ENCODE data around the gene LCE3E.
"Not testable (repeated sequence)": the region's sequence is repeated elsewhere in the genome, so short reads cannot be mapped to it uniquely, and the experiment has no call there.

The LCE3E gene, protein sequence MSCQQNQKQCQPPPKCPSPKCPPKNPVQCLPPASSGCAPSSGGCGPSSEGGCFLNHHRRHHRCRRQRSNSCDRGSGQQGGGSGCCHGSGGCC

DNA sequence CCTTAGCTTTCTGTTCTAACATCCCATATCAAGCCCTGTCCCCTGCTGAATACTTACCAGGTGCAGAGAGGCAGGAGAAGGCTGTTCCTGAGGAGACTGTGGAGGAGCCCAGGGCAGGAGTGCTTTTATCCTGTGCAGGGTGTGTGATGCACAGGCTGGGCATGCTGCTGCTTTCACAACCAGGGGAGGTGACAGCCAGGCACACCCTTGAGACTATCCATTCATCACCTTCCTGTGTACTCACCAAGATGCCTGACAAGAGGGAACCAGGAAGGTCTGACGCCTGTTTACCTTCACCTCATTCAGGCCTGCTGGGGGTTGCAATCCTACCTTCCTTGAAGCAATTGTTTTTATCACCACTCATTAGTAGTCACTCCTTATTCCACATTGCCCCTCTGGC is at the start of gene LCE3E:
TSS of gene LCE3E (minus strand) at position 100 of the 400 bp plus-strand sequence. CDS start 572 bp downstream, outside the sequence.
- DNase-seq = no peak

DNA sequence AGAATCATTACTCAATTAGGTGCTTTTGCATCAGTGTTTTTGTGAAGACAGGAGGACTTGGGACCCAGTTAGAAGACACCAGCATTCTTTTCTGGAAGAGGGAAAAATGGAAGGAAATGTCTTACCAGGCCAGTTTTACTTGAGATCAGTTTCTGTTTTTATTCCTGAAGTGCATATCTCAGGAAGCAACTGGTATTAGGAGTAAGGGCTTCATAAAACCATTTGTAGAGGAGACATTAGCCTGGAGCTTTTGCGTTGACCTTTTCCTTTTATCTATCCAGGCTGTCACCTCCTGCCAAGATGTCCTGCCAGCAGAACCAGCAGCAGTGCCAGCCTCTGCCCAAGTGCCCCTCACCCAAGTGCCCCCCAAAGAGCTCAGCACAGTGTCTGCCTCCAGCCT is 46.9 kb upstream of the LCE3E start, which contains the start of gene LCE3B:
TSS of gene LCE3B (plus strand) at position 301 of the 400 bp plus-strand sequence. CDS start at position 301, 0 bp downstream.
- DNase-seq = no peak

DNA sequence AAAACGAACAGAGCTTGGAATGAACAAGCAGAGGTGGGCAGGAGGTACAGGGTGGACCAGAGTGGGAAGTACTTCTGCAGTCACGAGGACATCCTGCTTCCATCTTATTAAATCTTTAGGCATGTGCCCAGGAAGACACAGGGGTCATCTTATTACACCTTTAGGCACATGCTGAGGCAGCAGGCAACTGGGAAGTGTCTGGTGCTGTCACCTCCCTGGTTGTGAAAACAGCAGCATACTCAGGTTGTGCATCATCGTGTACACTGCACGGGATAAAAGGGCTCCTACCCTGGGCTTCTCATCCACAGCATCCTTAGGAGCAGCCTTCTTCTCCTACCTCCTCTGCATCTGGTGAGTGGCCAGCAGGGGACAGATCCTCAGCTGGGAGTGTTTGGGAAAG is 33.4 kb upstream of the LCE3E start, which contains the start of gene LCE3C:
TSS of gene LCE3C (plus strand) at position 301 of the 400 bp plus-strand sequence. CDS start 498 bp downstream, outside the sequence.
- DNase-seq = no peak

DNA sequence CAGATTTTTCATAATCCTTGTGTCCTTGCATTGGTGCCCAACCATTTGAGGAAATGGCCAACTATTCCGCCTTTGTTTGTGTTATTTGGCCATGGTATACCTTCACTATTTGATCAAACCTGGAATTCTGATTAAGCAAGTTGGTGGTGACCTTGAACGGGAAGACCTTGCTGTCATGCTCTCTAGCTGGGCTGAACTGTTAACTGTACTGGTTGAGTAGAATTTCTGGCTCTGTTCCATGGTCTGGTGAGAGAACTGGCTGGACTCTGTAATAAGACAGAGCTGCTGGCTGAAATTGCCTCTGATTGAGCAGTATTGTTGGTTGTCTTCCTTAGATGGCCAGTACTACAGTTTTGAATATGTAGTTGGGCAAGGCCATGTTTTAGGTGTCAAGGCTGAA is 30.4 kb upstream of the LCE3E start:
- no peak for DNase-seq

DNA sequence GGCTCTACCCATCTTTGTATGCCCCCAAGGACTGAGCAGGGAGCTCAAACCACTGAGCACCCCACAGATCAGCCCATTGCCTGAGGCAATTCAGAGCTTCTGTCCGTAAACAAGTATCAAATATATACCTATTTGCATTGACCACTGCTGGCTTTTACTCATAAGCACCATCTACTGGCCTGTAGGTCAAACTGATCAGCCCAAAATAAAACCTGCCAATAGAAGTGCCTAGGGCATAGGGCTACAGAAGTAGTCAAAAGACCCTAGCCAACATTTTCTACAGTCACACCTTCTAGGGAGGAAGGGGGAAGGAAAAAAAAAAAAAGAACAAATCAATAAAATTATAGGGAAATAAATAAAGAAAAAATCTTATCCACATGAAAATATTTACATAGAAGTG is 19.0 kb upstream of the LCE3E start:
- DNase-seq = no peak

DNA sequence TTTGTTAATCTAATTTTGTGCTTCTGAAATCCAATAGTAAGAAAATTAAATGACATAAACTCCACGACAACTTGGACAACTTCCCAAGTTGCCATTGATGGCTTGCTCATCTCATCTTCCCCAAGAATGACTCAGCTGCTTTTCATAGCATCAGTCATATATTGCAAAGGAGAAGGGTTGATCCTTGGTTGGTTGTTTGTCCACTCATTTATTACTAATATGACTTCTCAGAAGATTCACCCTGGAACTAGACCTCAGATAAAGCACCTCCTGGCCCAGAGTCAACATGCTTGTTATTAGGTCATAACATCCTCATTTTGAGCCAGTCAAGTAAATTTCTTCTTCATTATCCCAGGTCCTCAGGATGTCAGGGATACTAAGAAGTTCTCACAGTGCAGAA is 16.1 kb upstream of the LCE3E start:
- DNase-seq = no peak

DNA sequence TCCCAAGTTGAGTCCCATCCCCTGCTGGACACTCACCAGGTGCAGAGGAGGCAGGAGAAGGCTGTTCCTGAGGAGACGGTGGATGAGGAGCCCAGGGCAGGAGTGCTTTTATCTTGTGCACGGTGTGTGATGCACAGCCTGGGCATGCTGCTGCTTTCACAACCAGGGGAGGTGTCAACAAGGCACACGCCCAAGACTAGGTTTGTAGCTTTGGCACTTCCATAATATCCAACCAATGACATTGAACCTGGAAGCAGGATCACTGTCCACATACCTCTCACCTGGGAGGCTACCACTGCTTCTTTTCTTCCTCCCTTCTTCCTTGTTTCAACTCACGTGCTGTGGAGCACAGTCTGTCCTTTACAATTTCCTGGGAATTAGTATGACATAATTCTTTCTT is 13.9 kb upstream of the LCE3E start, which contains the start of gene LCE3D:
TSS of gene LCE3D (minus strand) at position 84 of the 400 bp plus-strand sequence. CDS start 580 bp downstream, outside the sequence.
- DNase-seq = no peak

DNA sequence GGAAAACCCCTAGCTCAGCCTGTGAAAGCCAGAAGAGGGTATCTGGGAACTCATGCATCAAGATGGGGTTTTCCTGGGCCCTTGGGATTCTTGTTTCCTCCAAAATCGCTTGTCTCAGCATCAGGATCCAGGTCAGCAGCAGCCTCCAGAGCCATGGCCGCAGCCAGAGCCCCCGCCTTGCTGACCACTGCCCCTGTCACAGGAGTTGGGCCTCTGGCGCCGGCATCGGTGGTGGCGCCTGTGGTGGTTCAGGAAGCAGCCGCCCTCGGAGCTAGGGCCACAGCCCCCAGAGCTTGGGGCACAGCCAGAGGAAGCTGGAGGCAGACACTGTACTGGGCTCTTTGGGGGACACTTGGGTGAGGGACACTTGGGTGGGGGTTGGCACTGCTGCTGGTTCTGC is 12.9 kb upstream of the LCE3E start:
- not testable (repeated sequence) for DNase-seq

DNA sequence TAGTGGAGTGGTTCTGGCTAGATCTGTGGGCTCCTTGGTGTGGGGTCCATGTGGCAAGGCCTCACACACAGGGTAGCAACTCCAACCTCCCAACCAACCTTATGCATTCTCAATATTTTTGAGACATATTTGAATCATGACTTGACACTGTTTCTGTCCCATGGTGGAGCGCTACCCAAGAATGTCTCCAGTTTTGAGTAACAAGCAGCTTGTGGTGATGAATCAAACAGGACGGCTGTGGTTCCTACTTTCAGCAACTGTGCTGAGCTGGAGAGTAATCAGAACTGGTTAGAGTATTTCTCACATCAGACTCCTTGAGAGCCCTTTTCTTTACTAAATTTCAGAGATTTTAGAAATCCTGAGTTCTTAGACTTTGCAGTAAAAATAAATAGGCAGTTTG is 10.6 kb upstream of the LCE3E start:
- no peak for DNase-seq

DNA sequence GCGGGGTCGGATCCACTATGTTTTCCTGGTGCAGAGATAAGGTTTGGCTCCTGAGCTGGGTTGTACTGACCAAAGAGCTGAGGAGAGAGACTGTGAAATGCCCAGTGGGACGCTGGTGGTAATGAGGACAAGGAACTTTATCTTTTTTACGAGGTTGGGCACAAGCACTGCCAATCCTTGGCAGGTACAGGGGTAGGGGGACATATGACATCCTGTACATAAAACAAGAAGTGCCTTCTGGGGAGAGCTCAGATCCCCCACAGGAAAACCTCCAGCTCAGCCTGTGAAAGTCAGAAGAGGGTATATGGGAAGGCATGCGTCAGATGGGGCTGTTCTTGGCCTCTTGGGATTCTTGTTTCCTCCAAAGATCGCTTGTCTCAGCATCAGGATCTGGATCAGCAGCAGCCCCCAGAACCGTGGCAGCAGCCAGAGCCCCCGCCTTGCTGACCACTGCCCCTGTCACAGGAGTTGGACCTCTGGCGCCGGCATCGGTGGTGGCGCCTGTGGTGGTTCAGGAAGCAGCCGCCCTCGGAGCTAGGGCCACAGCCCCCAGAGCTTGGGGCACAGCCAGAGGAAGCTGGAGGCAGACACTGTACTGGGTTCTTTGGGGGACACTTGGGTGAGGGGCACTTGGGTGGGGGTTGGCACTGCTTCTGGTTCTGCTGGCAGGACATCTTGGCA is 905 bp downstream of the LCE3E start:
- DNase-seq = no peak

DNA sequence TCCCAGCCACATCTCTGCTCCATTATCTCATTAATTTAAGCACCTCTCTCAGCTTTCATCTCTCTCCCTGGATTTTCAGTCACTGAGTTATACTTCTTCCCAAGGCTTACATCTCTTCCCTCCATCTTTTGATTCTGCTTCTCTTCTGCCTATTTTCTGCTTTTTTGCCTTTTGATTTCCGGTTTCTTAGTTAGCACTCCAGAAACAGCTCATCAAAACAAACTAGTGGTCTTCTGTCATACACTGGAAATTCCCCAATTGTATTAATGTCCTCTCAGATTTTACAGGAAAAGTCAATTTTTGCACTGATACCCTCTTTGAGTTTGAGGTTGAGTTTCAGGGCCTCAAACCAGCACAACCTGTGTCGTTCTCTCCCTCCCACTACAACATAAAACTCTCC is 1.5 kb downstream of the LCE3E start:
- DNase-seq = no peak

DNA sequence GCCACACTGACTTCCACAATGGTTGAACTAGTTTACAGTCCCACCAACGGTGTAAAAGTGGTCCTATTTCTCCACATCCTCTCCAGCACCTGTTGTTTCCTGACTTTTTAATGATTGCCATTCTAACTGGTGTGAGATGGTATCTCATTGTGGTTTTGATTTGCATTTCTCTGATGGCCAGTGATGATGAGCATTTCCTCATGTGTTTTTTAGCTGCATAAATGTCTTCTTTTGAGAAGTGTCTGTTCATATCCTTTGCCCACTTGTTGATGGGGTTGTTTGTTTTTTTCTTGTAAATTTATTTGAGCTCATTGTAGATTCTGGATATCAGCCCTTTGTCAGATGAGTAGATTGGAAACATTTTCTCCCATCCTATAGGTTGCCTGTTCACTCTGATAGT is 18.2 kb downstream of the LCE3E start:
- DNase-seq = not testable (repeated sequence)

DNA sequence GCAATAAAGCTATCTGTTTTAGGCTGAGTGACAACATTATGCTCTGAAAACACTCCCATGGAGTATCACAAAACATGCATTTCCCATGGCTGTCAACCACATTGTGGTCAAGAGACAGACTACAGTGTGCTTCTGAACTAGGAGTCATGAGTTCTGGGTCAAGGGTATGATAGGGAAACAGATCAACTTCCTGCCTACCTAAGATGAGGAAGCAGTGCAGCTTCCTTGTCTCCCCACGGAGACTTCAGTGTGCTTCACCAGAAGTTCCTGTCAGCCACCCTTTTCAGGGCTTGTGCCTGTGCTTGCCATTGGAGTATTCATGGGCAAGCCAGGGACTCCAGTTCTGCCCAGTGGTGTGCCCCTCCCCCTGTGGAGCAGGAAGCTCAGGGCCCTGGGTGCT is 19.9 kb downstream of the LCE3E start:
- no peak for DNase-seq

DNA sequence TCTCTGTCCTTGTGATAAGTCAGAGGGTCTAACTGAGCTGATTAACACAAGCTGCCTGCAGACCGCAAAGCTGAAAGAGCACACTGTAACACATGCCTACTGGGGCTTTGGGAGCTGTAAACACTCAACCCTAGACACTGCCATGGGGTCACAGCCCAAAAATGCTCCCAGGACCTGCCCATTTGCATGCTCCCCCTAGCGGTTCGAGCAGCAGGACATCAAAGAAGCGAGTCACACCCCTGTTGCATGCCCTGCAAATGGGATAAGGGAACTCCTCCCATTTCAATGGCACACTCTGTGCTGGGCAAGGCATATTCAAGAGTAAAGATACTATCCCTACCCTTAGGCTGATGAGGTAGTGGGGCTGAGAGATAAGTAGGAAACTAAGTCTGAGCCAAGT is 22.8 kb downstream of the LCE3E start:
- DNase-seq = no peak

DNA sequence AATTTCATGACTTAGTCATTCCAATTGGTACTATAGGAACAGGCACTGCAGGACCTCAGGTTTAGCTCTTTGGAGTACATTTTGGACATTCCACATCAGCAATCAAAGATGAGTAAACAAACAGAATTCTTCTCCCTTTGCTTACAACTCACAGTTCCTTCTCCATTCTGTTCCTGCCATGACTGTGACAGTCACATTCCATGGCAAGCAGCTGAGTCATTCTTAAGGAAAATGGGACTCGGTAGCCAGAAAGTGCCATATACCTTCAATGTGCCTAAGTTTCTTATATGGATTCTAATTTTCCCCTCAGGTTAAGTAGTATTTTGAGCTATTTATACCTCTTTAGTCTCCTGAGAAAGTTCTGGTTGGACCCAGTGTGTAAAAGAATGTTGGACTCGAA is 26.7 kb downstream of the LCE3E start:
- no peak for DNase-seq

DNA sequence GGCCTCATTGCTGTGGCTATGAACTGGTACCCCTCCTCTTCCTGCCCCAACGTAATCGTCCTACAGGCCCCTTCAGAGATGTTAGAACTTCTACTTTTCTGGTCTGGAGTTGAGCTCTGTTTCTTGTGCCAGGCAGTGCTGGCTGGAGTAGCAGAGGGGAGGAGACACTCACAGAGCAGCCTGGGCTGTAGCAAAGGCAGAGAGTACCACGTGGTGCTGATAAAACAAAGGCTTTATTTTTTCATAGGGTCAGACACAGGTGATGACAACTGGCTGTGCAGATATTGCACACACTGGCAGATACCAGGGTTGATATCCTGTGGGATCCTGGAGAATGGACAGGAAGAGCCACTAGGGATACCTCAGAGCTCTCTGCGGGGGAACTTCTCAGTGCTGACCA is 29.1 kb downstream of the LCE3E start:
- no peak for DNase-seq

DNA sequence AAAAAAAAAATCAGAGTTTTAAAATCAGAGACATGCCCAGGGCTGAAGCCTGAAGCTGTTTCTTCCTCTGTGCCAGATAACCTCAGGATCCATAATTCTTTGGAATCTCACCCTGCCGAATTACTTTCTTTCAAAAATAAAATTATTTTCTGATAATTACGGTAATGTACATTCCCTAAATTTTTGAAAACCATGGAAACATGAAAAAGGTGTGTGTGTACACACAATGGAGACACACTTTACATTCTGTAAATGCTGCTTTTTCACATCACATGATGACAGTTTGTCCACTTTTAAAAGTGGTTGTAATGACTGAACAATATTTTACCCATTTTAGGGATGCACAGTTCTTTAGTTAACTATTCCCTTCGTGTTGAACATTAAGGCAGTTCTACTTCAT is 30.8 kb downstream of the LCE3E start:
- no peak for DNase-seq

DNA sequence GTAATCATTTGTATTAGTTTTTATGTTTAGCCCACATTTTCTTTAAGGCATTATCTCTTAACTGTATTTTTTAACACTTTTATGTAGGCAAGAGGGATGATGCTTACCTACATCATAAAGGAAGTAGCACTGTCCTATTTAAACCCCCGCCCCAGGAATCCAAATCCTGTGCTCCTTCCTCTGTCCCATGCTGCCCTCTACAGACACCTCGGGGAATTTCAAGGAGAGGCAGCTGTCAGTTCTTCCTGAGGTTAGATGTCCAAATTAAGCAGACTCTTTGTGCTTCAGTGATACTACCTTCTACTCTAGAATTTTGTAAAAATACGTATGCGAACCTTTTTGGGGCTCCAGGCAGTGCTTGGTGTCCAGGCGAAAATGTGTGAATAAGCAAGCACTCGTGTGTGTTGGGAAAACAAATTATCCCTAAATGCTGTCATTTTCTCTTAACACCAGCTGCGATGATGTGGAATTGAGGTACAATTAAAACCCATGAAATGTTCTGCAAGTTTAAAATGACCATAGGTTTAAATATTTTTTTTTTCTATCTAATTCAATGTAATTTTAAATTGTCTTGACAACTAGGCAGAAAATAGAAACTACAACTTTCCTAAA is 33.1 kb downstream of the LCE3E start:
- no peak for DNase-seq

DNA sequence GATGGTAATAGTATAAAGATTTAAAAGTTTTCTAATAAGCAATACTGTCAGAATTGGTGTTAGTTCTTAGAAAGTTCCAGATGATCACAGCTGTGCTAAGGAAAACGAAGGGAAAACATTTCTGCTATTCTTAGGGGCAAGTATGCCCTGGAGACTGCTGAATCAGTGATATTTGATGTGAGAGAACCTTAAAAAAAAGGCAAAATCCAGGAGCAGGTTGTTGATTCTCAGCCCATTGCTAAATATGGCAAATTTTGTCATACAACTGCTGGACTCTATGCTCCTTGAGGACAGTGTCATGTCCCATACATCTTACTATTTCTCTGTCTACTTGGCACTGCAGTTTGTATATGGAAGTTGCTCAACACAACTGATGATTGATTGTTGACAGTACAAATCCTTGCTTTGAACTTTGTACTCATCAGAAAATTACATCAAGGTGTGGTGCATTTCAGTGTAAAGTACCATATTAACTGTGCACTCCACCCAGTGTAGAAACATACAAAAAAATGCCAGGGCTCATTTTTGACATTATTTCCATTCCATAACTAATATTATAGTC is 41.4 kb downstream of the LCE3E start:
- DNase-seq = no peak

DNA sequence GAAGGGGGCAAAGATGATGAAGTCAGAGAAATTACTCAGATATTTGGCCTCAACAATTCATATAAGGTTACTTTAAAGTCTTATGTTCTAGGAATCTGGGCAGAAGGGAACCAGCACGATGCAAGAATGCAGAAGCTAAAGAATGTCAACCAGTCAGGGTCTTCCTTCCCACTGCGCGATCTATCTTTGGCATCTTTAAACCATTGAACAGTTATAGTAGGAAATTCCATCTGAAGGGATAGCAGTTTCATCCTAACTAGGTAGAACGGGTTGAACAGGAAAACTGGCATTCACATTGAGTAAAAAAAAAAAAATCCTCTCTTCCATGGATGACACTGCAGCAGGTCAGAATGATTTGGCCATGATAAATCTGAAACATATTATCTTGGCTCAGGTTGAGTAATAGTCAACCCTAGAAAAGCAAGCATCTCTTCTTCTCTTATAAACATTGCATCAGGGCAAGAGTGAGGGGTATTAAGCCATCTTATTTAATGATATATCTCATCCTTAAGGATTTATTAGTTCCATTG is 46.0 kb downstream of the LCE3E start:
- no peak for DNase-seq

DNA sequence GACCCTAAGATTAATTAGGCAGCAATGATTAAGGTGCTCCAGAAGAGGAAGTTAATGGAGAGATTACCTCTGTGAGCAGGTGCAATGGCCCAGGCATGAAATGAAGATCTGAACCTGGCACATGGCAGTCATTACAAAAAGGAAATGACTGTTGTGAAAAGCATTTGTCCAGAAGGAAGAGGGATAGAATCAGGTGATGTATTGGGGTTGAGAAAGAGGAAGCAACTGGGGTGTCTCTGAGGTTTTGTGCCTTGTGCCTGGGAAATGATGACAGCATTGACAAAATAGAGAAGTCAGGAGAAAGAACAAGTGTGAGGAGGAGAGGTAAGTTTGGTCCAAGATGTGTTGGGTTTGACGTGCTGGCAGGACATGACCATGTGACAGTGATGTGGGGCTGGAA is 46.7 kb downstream of the LCE3E start:
- no peak for DNase-seq

DNA sequence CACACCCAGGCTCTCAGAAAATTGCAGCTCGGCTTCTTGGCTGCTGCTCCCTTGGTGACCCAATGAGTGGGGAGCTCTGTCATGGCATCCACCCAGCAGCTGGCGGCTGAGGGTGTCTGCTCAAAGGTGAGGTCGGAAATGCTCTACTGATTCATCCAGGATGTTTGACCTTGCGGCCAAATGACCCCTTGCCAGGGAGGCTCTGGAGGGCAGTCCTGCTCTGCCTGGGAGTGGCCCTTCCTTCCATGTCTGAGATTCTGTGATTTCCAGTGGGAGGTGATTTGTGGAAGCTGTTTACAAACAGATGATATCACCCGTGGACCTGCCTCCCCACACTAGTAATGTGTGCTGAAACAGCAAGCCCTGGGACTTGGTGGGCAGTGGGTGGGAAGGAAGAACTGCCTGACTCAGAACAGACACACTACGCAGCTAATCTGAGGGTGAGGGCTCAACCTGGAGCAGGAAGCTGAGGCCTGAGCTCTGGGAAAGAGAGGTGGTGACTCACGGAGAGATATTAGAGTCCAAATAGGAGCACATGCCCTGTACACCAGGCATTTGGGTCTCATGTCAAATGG is 49.3 kb downstream of the LCE3E start:
- DNase-seq = no peak

DNA sequence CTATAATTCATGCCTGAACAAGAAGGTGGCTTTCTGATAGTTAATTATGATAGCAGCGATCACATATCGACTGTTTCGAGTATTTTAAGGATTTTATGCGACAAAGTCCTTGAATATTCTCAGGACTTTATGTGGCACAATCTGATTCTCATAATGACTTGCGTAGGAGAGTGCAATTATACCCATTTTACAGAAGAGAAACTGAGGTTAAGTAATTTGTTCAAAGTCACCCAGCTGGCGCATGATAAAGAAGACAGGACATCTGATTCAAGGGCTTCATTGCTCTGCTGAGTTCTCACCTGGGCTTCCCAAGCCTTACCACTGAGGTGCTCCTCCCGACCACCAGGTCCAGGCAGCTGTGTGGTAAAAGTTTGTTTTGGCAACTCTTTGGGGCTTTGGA is 50.5 kb downstream of the LCE3E start:
- DNase-seq = no peak

Measured in NCI-H446 treated with DMSO at 0.1 percent for 48 hours (cell line).